ENCODE results near the gene SUSD2.
A peak's percentile ranks its signal among the peaks of the same experiment; 100 is the strongest.

The SUSD2 gene

DNA sequence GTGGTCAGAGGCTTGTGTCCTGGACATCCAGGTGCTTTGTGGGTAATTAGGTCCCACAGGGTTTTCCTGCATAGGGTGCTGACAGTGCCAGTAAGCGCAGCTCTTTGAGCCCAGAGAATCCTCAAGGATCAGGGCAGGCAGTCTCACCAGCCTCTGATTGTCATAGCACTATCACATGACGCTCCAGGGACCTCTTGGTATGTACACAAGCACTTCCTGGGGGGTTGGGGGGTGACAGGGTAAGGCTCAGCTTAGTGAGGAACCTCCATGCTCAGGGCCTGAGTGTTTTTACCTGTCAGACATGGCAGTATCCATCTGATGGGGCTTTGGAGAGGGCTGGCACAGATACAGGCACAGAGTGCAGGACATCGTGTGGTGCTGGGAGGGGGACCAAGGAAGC, 27.9 kb upstream of the SUSD2 start:
- DNase-seq = no peak

DNA sequence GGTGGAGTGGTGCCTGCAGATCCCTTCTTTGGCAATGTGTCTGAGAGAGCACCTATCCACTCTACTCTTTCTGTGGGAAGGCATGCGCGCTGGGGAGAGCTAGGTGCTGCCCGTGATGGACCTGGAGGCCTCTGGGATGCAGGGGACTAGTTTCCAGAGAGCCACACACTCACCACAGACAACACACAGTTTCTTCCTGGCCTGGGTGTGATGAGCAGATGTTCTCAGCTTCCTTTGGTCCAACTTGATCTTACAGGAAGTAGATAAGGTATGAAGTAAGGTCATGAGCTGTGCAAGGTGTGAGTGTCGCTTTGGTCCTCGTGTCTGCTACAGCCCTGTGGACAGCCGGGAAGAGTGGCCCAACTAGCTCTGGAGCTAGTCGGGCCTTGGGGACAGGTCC, 27.3 kb upstream of the SUSD2 start:
- DNase-seq = no peak

DNA sequence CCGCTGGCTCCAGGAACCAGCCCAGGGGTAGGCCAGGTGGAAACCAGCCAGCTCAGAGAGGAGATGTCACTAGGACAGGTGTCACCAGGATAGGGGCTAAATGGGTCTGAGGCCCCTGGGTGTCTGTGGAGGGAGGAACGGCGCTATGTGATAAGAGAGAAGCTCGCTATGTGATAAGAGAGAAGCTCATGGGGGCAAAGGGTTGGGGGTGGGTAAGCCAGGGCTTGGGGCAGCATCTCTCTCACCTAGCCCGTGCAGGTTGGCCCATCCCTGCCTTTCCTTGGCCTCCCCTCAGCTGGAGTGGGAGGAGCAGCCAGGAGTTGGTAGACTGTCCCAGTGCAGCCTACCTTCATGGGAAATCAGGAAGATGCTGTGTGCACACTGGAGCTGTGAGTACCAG, 26.5 kb upstream of the SUSD2 start:
- no peak for DNase-seq

DNA sequence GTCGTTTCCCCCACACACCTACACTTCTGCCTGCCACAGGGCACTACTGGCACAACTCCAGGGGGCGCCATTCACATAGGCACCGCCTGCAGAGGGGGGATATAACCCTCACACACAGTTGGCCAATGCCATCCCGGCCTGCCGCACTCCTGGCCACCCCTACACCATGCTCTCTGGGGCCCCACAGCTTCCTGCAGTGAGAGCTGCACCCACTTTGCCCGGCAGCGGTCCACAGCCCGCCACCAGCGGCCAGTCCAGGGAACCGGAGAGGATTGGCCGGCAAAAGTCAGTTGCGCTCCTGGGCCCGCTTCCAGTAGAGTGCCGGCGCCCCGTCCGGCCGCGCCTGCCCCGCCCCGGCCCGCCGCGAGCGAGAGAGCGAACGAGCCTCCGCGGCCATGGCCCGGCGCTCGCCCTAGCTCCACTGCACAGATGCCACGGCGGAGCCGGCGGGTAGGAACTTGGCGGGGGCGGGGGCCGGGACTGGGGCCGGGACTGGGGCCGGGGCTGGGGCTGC, 25.6 kb upstream of the SUSD2 start:
- DNase-seq = no peak

DNA sequence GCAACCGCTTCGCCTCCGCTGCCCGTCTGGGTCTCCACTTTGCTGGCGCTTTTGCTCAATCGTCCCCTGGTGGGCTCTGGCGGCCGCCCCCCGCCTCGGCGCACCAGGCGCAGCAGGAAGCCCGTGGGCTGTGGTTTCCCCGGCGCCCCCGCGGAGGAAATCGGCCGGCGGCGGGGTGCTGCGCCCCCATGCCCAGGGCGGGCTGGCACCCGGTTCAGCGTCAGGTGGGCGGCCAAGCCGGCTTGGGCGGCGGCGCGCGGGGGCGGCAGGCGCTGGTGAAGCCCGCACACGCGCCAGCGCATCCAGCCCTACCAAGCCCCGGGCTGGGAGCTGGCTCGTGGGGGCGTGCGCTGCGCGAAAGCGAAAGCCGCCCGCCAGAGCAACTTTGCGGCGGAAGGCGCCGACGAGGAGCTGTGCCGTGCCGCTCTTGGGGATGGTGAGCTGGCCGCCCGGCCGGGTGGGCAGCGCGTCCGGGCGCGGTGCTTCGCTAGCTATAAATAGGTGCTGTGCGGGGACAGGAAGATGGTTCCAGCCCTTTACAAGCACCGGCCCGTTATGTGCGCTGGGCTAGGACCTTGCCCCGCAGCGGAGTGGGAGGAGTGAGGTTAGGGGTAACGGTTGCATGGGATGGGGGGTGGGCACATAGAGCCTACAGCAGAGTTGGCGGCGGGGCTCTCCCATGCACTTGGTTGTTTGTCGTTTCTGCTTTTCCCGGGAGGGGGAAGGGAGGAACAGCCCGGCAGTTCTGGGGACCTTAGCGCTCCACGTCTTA, 25.0 kb upstream of the SUSD2 start:
- DNase-seq = peak; percentile 18

DNA sequence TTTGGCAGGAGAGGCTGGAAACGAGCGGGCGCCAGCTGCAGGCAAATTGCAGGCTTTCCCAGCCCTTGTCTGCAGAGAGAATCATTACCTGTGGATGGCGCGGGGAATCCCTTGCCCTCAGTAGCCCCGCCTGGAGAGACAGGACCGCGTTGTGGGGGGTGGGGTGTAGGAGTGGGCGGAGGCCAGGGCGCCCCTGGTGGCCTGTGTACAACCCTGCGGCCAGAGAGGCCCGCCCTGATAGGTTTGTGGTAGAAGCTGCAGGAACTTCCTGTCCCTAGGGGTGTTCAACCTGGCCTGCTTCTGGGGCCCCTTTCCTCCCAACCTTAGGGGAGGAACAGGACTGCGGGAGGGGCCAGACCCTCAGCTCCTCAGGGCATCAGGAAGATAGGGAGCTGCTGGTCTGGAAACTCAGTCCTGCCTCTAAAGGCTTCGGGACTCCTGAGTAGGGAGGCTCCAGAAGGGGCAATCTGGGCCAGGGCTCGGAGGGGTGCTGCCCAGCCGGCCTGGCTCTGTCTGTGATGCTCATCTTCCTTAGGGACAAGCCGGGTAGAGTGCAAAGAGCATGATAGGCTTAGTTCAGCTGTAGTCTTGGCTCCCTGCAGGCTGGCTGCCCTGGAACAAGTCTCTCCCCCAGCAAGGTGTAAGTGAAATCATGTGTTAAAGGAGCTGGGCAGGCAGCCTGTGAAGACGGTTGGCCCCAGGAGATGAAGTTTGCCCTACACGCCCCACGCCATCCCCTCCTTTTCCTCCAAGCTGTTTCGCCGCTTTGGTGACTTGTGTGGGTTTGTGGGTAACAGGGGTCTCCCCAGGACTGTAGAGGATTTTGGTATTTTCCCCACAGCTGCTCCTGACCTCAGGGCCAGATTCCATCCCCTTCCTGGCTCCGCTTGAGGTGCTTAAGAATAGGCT, 24.1 kb upstream of the SUSD2 start:
- DNase-seq = peak; percentile 68

DNA sequence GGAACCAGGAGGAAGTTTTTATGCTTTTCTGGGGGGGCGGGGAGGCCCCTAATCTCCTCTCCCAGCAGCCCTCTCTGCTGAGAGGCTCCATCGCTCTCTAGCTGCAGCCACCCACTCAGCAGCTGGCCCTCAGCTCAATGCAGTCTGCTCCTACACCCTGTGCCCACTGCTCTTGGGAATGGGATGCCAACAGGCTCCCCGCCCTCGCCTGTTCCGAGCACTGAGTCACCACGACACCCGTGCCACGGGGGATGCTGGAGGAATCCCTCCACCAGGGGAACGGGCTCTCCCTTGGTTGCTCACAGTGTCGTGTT, 23.5 kb upstream of the SUSD2 start:
- DNase-seq = no peak

DNA sequence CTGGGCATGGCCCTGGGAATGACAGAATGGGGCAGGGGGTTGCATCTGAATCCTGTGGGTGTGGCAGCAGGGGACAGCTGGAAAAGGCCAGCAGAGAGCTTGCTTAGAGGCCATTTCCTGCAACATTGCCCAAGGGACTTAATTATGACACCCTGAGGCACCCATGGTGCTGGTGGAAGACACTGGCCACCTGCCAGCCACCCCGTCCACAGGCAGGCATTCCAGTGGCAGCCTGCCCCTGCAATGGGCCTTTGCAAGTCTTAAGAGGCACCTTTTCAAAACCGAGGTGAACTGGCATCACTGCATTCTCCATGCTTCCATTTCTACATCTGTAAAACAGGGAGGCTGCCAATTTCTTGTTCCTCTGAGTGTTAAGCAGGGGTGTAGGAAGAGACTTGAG, 21.6 kb upstream of the SUSD2 start:
- no peak for DNase-seq

DNA sequence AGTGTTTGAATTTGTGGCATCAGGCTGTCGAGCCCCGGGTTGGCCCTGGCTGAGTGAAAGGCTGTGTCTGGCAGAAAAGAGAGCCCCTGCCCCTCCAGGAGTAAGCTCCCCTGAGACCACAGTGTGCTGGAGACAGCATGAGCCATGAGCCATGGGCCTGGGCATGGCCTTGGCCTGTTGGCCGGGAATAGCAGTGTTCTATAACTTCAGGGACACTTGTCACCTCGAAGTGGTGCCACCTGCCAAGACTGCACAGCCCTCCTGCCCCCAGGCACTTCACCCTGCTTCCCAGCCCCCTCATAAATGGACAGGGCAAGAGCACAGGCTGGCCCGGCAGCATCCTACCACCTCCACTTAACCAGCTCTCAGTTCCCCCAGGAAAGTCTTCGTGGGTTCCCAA, 20.7 kb upstream of the SUSD2 start:
- no peak for DNase-seq

DNA sequence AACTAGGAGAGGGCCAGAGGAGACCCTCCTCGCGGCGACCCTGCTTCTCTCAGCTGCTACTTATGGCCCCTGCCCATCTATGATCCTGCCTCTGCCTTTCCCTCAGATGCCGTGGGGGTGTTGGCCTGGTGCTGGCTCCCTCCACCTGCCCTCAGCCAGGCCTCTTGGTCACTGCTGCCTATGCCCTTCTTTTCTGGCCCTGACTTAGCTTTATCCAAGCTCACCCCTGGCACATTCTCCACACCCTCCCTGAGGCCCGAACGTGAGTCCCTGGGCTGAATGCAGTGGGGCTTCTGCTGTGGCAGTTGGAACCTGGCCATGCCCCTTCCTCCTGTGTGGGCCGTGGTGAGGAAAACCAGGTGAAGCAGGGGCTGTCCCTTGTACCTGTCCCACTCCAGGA, 19.8 kb upstream of the SUSD2 start:
- no peak for DNase-seq

DNA sequence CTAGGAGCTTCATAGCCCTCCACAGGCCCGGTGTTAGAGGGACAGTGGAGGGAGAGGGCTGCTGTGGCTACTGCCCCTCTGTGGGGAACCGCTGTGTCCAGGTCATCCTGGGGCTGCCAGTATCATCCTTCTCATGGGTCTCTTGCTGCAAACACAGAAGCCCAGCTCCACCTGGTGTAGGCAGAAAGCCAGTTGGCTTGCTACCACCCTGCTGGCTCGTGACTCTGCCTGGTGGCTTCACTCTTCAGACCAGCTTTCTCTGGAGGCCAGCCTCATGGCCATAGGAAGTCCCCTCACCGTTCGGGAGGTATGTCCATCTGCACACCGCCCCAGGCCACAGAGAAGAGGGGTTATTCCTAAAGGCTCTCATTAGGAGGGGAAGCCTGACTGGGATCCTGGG, 19.4 kb upstream of the SUSD2 start:
- DNase-seq = no peak

DNA sequence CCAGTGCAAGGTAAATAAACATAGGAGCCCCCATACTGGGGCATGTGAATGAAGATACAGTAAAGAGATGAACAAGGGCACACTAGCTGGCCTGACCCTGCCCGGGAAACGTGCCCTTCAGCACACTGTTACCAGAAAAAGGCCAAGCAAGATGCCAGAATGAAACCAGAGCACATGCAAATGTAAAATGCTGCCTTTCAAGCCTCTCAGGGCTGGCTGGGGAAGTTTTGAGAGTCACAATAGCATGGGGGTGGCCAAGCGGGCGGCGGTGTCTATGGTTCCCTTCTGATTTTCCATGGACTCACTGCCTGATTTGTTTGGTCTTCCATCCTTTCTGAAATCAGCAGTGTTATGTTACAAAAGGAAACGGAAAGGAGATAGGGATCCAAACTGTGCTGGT, 18.9 kb upstream of the SUSD2 start:
- peak; percentile 22 for DNase-seq

DNA sequence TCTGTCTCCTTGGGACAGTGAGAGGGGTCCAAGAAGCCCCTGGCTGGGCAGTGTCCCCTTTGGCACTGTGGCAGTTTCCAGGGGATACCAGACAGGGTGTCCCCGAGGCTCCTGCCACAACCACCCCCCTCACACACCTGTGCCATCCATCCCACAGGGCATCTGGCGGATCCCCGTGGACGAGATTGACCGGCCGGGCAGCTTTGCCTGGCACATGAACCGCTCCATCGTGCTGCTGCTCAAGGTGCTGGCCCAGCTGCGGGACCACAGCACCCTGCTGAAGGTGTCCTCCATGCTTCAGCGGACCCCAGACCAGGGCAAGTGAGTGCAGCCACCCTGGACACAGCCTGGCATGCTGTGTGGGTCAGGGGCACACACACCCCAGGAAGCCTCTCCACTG, 17.0 kb upstream of the SUSD2 start:
- DNase-seq = no peak

DNA sequence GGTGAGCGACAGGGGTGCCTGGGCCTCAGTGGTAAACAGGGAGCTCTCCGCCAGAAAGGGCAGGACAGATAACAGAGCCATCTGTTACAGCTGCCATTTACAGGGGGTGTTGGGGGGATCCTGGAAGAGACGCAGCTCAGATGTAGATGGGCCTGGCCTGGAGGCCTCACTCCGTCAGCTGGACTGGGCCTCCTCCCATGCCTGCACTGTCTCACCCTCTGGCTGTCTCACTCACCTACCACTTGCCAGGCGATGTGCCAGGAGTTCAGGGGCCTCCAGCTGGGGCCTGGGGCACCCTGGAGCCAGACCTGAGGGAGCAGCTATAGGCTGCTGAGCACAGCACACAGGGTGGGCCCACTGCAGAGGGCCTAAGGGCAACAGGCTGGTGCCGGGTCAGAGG, 16.3 kb upstream of the SUSD2 start:
- DNase-seq = no peak

DNA sequence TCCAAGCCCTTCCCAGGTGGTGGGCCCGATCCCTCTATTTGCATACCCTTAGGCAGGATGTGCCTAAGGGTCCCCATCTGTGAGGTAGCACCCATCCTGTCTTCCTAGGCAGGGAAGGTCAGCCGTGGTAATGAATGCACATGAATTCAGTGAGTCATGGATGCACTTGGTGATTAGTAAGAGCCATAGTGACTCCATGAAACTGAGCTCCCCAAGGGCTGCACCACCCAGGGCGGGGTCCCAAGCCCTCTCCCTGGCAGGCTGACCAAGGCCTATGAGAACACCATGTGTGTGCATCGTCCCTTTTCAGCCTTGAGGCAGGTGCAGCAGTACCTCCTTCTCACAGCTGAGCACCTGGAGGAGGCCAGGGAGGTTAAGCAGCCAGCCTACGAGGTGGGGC, 15.6 kb upstream of the SUSD2 start:
- DNase-seq = no peak

DNA sequence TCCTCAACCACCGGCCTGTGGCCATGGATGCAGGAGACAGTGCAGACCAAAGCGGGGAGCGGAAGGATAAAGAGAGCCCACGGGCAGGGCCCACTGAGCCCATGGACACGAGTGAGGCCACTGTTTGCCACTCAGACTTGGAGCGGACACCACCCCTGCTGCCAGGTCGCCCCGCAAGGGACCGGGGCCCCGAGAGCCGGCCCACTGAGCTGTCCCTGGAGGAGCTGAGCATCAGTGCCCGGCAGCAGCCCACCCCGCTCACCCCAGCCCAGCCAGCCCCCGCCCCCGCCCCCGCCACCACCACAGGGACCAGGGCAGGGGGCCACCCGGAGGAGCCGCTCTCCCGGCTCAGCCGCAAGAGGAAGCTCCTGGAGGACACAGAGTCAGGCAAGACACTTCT, 14.5 kb upstream of the SUSD2 start:
- DNase-seq = no peak

DNA sequence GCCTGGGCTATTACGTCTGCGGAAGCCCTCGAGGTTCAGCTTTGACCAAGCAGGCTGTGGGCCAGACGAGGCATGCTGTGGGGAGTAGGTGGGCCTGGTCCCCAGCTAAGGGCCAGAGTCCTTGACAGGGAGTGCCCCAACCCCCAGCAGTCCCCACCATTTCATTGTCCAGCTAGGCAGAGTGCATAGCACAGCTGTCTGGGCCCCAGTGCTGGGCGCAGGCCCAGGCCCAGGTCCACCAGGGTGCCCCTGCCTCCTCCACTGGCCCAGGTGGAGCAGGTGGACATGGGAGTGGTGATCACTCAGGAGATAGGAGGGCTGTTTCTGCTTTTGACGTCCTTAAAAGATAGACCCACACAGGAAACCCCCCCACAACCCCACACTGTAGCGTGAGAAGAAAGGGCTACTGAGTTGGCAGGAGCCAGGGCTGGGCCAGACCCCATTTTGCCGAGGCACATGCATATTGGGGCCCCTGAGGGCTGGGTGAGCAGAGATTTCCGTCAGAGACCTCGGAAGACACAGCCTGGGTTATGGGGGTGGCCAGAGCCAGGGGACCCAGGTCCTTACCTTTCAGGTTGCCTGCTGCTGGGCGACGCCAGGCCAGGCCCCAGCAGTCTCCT, 11.7 kb upstream of the SUSD2 start:
- DNase-seq = no peak

DNA sequence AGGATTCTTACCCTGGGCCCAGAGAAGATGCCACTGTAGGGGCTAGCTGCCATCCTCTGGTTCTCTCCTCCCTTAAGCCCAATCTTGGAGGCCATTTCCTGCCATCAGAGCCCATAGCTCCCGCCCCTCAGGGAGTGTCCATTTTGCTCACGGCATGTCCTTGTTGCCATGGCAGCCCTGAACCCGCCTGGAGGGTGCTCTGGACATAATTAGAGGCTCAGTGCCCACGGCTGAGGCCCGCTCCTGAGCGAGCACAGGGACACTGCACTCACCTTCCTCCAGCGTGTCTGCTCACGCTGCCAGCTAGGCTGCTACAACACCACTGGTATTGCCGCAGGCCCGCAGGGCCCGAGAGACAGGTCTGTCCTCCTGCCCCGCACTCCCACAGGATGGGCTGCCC, 11.1 kb upstream of the SUSD2 start:
- no peak for DNase-seq

DNA sequence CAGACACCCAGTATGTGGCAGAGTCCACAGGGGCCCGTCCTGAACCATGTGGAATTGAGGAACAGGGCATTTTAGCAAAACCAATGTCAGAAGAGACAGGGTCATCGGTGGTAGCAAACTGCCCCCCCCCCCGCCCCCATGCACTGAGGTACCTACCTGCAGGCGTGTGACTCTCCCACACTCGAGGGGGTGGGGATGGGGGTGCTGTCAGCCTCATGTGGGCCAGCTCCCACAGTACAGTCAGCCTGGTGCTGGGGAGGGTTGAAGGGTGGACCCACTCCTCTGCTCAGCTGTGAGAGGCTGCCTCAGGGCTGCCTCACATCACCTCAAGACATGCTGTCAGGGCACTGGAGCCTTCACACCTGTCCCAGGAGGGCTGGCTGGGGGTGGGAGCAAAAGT, 10.7 kb upstream of the SUSD2 start:
- DNase-seq = no peak

DNA sequence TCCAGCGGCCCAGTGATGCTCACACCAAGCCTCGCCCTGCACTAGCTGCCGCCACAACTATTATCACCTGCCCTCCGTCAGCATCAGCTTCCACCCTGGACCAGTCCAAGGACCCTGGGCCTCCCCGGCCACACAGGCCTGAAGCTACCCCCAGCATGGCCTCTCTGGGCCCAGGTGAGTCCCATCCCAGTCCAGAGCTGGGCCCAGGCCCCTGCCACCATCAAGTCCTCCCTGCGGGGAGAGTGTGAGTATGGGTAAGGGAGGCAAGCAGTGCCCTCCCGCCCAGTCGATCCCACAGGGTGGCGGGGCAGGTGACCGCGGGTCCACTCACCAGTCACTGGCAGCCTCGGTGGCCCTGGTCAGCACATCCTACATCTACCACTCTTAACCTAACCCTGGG, 9.5 kb upstream of the SUSD2 start:
- no peak for DNase-seq

DNA sequence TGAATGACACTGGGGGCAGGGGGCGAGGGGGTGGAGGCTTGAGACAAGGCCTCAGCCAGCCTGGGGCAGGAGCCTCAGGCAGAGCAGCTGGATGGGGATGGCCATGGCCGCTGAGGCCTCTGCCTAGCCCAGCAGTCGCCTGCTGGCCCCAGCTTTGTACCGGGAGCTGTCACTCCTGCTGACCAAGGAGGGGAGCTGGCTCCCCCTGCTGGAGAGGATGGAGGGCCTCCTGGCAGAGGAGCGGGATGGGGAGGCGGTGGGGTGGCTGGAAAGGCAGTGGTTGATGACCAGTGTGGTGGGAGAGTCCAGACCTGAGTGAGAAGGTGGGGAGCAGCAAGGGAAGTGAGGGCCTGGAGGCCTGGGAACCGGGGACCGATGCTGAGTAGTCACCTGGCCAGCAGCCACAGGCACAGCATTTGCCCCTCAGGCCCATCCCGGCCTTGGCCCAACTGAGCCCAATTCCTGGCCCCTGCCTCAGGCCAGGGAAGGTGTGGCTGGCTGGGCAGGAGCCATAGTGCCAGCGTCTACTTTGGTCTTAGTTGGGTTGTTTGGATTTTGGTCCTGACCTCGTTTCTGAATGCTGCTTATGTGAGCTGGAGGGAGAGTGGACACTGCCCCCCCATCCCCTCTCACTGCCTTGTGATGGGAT, 6.0 kb upstream of the SUSD2 start:
- no peak for DNase-seq

DNA sequence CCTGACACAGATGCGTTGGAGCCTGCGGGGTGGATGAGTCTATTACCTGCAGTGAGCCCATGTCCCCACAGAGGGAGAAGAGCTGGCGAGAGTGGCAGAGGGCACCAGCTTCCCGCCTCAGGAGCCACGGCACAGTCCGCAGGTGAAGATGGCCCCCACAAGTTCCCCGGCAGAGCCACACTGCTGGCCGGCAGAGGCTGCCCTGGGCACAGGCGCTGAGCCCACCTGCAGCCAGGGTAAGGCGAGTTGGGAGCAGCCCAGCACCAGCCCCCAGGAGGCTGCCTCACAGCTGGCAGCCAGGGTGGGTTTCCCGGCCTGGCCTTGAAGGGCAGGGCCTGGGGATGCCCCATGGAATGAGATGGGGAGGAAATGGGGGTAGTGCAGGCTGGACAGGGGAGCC, 5.2 kb upstream of the SUSD2 start:
- DNase-seq = no peak

DNA sequence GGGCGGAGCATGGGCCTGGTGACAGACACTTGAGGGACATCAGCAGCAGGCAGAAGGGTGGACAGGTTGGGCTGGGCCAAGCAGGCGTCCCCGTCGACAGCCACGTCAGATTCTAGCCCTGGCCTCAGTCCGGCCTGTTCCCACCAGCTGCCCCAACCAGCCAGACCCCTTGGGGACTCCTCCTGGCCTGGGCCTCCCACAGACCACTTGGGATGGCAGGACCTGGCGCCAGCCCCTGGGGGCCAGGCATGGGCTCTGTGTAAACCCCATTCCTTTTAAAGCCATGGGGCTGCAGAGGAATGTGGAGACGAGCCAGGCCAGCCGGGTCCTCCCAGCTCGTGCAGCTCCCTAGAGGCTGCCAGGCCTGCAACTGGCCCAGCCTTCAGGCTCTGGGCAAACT, 4.7 kb upstream of the SUSD2 start:
- DNase-seq = no peak

DNA sequence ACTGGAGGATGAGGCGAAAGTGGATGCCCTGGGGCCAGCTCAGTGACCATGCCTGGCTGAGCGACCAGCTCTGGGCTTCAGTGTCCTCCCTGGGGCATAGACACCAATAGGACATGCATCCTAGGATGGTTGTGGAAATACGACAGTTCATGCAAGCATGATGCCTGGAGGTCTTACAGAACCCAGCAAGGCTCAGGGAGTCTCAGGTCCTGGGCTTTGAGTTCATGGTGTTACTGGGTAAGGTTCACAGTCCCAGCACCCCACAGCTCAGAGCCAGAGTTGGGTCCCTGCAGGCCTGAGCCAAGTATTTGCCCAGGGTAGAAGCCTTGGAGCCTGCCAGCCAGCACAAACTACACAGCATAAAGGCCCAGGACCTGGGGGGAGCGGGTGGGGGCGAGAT, 4.2 kb upstream of the SUSD2 start:
- no peak for DNase-seq

All from NCI-H526 treated with DMSO at 0.1 percent for 48 hours (cell line).